HFFc6 (cell line): Measurements from ENCODE around the gene UBE2QL1. TPM values are rescaled to one million over a fixed set of nuclear protein-coding genes. Genes with fewer than 3 reads are reported as not detected.

Source experiments
- DNase-seq: peaks from one replicate; pipeline ENCODE4 v3.0.0-alpha.2; 2018
- H3K27ac Mint-ChIP-seq: 2 replicates; pipeline ENCODE4 v1.8.0; 2020; ENCODE audit warnings: mild to moderate bottlenecking, mixed read lengths
- H3K27me3 Mint-ChIP-seq: 2 replicates; pipeline ENCODE4 v1.8.0; 2021; ENCODE audit warnings: mild to moderate bottlenecking, moderate library complexity, mixed read lengths; ENCODE audit not compliant: insufficient read depth
- H3K36me3 Mint-ChIP-seq: 2 replicates; pipeline ENCODE4 v1.8.0; 2021; ENCODE audit warnings: low read depth, mixed read lengths
- H3K4me1 Mint-ChIP-seq: 2 replicates; pipeline ENCODE4 v1.8.0; 2020; ENCODE audit warnings: low read depth, mixed read lengths
- H3K4me3 Mint-ChIP-seq: 2 replicates; pipeline ENCODE4 v1.8.0; 2020; ENCODE audit warnings: mild to moderate bottlenecking, moderate library complexity, mixed read lengths
- H3K9me3 Mint-ChIP-seq: 2 replicates; pipeline ENCODE4 v1.8.0; 2020; ENCODE audit warnings: mild to moderate bottlenecking, mixed read lengths
- CTCF ChIP-seq: fragments of 200-600 bp; sonication (generic); IDR thresholded peaks from 2 replicates; pipeline ENCODE4 v1.5.0; 2021; ENCODE audit warnings: antibody characterized with exemption, mild to moderate bottlenecking
- total RNA-seq, 6 experiments: library from RNA; stranded (reverse); fragmentation: NEBNext Ultra II Directional; extraction: Animal tissue kit (Norgen Biotek cat#: 25700); gene quantifications; 2 replicates in 1 of 6; 3 replicates in 5 of 6; pipeline ENCODE4 v1.2.3, GENCODE V29; 2021

The UBE2QL1 gene
- total RNA-seq, 6 experiments from 2014 or later: not detected

GRCh38 chr5:6446626-6447309, 1.9 kb upstream of the UBE2QL1 start:
- peaks cover 5% of the 10 kb centered on the region for H3K9me3 Mint-ChIP-seq
- no peak overlapping the region for H3K27ac Mint-ChIP-seq
- TF ChIP-seq CTCF: no peak
- H3K4me3 Mint-ChIP-seq: no peak overlapping the region
- peaks cover 14% of the 10 kb centered on the region for H3K27me3 Mint-ChIP-seq
- no peaks in the 10 kb centered on the region; the same call in 1 of the 2 replicates for H3K36me3 Mint-ChIP-seq
- DNase-seq: no peak
- H3K4me1 Mint-ChIP-seq: no peaks in the 10 kb centered on the region

GRCh38 chr5:6447384-6448140, 1.1 kb upstream of the UBE2QL1 start:
- no peak for TF ChIP-seq CTCF
- DNase-seq: no peak
- Mint-ChIP-seq H3K9me3 (peaks cover 5% of the 10 kb centered on the region), H3K27me3 (peaks cover 12% of the 10 kb centered on the region), H3K36me3 (no peaks in the 10 kb centered on the region; the same call in 1 of the 2 replicates), H3K27ac (no peak overlapping the region), H3K4me1 (no peaks in the 10 kb centered on the region), H3K4me3 (no peak overlapping the region)

- H3K4me1 Mint-ChIP-seq: no peaks in the 10 kb centered on the region
- peaks cover 5% of the 10 kb centered on the region for H3K9me3 Mint-ChIP-seq
- no peaks in the 10 kb centered on the region; the same call in 1 of the 2 replicates for H3K36me3 Mint-ChIP-seq
- TF ChIP-seq CTCF: no peak
- no peak overlapping the region for H3K4me3 Mint-ChIP-seq
- H3K27ac Mint-ChIP-seq: no peak overlapping the region
- peaks cover 11% of the 10 kb centered on the region for H3K27me3 Mint-ChIP-seq
- DNase-seq: no peak
Measured at GRCh38 chr5:6448141-6448491, 543 bp upstream of the UBE2QL1 start.

- H3K27ac Mint-ChIP-seq: no peak overlapping the region
- no peak overlapping the region; the same call in 1 of the 2 replicates for H3K4me3 Mint-ChIP-seq
- TF ChIP-seq CTCF: no peak
- H3K9me3 Mint-ChIP-seq: peaks cover 5% of the 10 kb centered on the region
- no peak for DNase-seq
- no peaks in the 10 kb centered on the region for H3K4me1 Mint-ChIP-seq
- H3K36me3 Mint-ChIP-seq: no peaks in the 10 kb centered on the region; the same call in 1 of the 2 replicates
- peaks cover 15% of the 10 kb centered on the region for H3K27me3 Mint-ChIP-seq
Measured at GRCh38 chr5:6449465-6450158, 953 bp downstream of the UBE2QL1 start.

GRCh38 chr5:6450319-6450833, 1.7 kb downstream of the UBE2QL1 start:
- no peak overlapping the region for H3K27ac Mint-ChIP-seq
- peaks cover 5% of the 10 kb centered on the region for H3K9me3 Mint-ChIP-seq
- H3K27me3 Mint-ChIP-seq: peaks cover 20% of the 10 kb centered on the region
- no peak for DNase-seq
- H3K4me3 Mint-ChIP-seq: no peak overlapping the region
- no peaks in the 10 kb centered on the region for H3K4me1 Mint-ChIP-seq
- no peaks in the 10 kb centered on the region; the same call in 1 of the 2 replicates for H3K36me3 Mint-ChIP-seq
- TF ChIP-seq CTCF: no peak
